Measurements from ENCODE around the gene BCO2. TPM values are rescaled to one million over a fixed set of nuclear protein-coding genes. Genes with fewer than 3 reads are reported as not detected.
A peak's percentile ranks its signal among the peaks of the same experiment; 100 is the strongest.

The BCO2 gene, protein sequence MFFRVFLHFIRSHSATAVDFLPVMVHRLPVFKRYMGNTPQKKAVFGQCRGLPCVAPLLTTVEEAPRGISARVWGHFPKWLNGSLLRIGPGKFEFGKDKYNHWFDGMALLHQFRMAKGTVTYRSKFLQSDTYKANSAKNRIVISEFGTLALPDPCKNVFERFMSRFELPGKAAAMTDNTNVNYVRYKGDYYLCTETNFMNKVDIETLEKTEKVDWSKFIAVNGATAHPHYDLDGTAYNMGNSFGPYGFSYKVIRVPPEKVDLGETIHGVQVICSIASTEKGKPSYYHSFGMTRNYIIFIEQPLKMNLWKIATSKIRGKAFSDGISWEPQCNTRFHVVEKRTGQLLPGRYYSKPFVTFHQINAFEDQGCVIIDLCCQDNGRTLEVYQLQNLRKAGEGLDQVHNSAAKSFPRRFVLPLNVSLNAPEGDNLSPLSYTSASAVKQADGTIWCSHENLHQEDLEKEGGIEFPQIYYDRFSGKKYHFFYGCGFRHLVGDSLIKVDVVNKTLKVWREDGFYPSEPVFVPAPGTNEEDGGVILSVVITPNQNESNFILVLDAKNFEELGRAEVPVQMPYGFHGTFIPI
- total RNA-seq (2013; cell fraction: nucleolus; rRNA removed) = 8.0 and 11.3 TPM in 2 replicates
- total RNA-seq (2014; rRNA removed) (0.51 and 0.54 TPM in 2 replicates), total RNA-seq (2014; rRNA removed; fragmentation: Illumina TruSeq; extraction: Trizol) (0.63 and 0.74 TPM in 2 replicates), total RNA-seq (2021) (0.51 and 0.56 TPM in 2 replicates), polyA plus RNA-seq (2011; rRNA removed) (1.0 and 2.4 TPM in 2 replicates), polyA plus RNA-seq (2014; fragmentation: Illumina TruSeq; extraction: Trizol) (0.13 and 0.62 TPM in 2 replicates), polyA plus RNA-seq (2014; fragmentation: Nextera tagmentation; extraction: Ambion mirVana) (under 1 TPM; 0.29 to 0.42 TPM), polyA plus RNA-seq (2014; rRNA removed) (0.77 and 1.7 TPM in 2 replicates), polyA plus RNA-seq (2016; fragmentation: Nextera tagmentation; extraction: Ambion mirVana) (under 1 TPM; 0.53 to 0.70 TPM), polyA minus RNA-seq (2011; rRNA and poly(A)+ RNA removed) (0.36 and 0.51 TPM in 2 replicates), Bru-seq, nascent RNA (percentile 36 among the genes with signal in this experiment), BruChase-seq, experiment 1, labeled RNA remaining after a 6-hour chase (percentile 65 among the genes with signal in this experiment), BruChase-seq, experiment 2, labeled RNA remaining after a 2-hour chase (percentile 58 among the genes with signal in this experiment)
- polyA plus RNA-seq (2011; ENCODE audit: low read depth) = 1.0 TPM
- 0.24 and 0.30 TPM in 2 replicates for polyA plus RNA-seq (2011; cell fraction: cytosol; rRNA removed)
- polyA plus RNA-seq (2011; cell fraction: nucleus; rRNA removed) = 2.5 TPM in 2 replicates
- polyA plus RNA-seq (2012) = 0.60 and 1.0 TPM in 2 replicates
- polyA minus RNA-seq (2011; cell fraction: cytosol; rRNA and poly(A)+ RNA removed) = not detected in 2 replicates
- 0.48 and 2.1 TPM in 2 replicates for polyA minus RNA-seq (2011; cell fraction: nucleus; rRNA and poly(A)+ RNA removed)
- long read RNA-seq, experiment 1, partial matches to known transcripts = 0 of 1 reads
- long read RNA-seq, experiment 1, other reads (novel, unspliced or antisense) = 1 of 1 reads
- long read RNA-seq, experiment 2, partial matches to known transcripts = 0 of 2 reads
- long read RNA-seq, experiment 2, other reads (novel, unspliced or antisense) = 2 of 2 reads

DNA sequence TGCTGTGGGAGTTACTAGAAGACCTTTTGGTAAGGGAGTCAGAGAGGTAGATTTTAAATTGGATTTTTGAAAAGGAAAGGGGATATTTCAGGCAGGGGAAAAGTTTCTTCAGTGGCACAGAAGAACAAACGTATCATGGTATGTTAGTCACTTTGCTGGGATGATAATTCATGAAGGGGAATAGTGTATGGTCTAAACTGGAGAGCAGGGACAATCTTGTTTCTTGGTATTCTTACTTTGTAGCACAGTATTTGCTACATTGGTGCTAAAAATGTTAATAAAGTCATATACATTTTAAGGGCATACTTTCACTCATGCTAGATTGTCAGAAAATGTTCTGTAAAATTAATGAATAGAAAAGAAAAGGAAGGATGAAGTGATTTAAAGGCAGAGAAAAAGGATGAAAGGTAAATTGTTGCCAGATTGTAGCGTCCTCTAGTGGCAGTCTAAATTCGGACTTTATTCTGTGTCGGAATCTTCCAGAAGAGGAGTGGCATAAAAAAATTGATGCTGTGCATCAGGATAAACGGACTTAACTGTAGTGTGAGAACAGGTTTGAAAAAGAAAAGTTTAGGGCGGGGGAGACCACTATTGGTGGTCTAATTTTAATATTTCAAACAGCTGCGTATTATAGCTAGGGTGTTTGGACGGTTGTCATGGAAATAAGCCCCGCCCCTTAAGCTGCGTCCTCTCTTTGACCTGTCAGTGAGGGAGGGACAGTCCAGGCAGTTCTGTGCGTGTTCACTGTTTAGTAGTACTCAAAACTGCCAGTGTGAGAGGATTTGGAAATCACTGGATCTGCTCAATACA lies at the start of gene BCO2:
Gene BCO2 (plus strand): TSS at position 724 of the 810 bp plus-strand sequence. CDS start 90 bp downstream, outside the sequence.
- Histone ChIP-seq H3K36me3 (ENCODE audit: control insufficient read depth in 2 of 2, insufficient read depth in 2 of 2, low read length in 1 of 2) (no peaks in the 10 kb centered on the region), H3K4me2 (ENCODE audit: control insufficient read depth, insufficient read depth) (peak within 1 kb of the TSS; percentile 21; the same call in 1 of the 2 replicates), H4K20me1 (ENCODE audit: control insufficient read depth, insufficient read depth) (no peaks in the 10 kb centered on the region), H3K4me3 (no peak within 1 kb of the TSS), H2AFZ (ENCODE audit: control insufficient read depth, low read depth, low read length) (no peak within 1 kb of the TSS; the same call in 1 of the 2 replicates), H3K9ac (ENCODE audit: control insufficient read depth, insufficient read depth, low read length) (no peak within 1 kb of the TSS), H3K4me1 (ENCODE audit: control insufficient read depth, insufficient read depth, low read length) (peaks cover 8% of the 10 kb centered on the region), H3K27me3 (replicated peaks in 1 of 2; ENCODE audit: control insufficient read depth in 2 of 2, insufficient read depth in 2 of 2, low read length in 1 of 2) (no peaks in the 10 kb centered on the region), H3K79me2 (ENCODE audit: control insufficient read depth, insufficient read depth, low read length) (no peaks in the 10 kb centered on the region), H3K27ac (ENCODE audit: control insufficient read depth, insufficient read depth) (no peak within 1 kb of the TSS), H3K9me3 (replicated peaks; ENCODE audit: control insufficient read depth, insufficient read depth, low read length) (no peaks in the 10 kb centered on the region)
- ATAC-seq (peak; percentile 76), DNase-seq (ENCODE audit: low read depth, low spot score) (no peak), FAIRE-seq (no peak)
- ChIA-PET POLR2A (no interaction called here), RAD21 (ENCODE audit: unreplicated experiment) (interaction anchor here (0.7 to 1.1 kb wide), 3 partner anchors 62 to 248 kb away, joined by 3 to 7 read pairs (median 6); no protein-coding TSS in a partner anchor), SMC1A (ENCODE audit: uncharacterized antibody, unreplicated experiment) (interaction anchor here (0.8 to 1.4 kb wide), 2 partner anchors 65 to 241 kb away, joined by 3 to 4 read pairs; no protein-coding TSS in a partner anchor), CTCF (interaction anchor here (0.6 to 3.2 kb wide), 12 partner anchors 15 to 244 kb away, joined by 3 to 24 read pairs (median 4); no protein-coding TSS in a partner anchor)
- no TSS peak for BruUV-seq (replicated peaks)
- in situ Hi-C loops (cut with MboI) = no loop called here
- WGBS (ENCODE audit: insufficient coverage, insufficient replicate concordance, low lambda C conversion rate, missing lambda C conversion rate) = 7% methylated on average over 11 of the region's 11 CpGs
- intact Hi-C loops (cut with micrococcal nuclease; ENCODE audit: unreplicated experiment) = loop anchor here (5.0 to 10.0 kb wide), 3 partner anchors 63 to 240 kb away; partner anchors contain the start of gene DIXDC1
- TF ChIP-seq BMI1 (IDR thresholded peaks at IDR 0.05; ENCODE audit: borderline replicate concordance) (peak; percentile 53; the same call in 1 of the 2 replicates), ZSCAN29 (IDR thresholded peaks at IDR 0.05) (no peak), MXI1 (IDR thresholded peaks at IDR 0.05; ENCODE audit: low read depth, low read length) (no peak), SMC3 (IDR thresholded peaks at IDR 0.05; ENCODE audit: borderline replicate concordance, low read length) (peak; percentile 49; the same call in 1 of the 2 replicates), RAD21 (IDR thresholded peaks at IDR 0.05; ENCODE audit: insufficient read depth, low read depth, low read length) (peak; percentile 58), TCF12 (IDR thresholded peaks at IDR 0.05; ENCODE audit: low read depth, low read length) (0 out of 2 replicates have a peak, but pooled peaks have one; percentile 24)
- TF ChIP-seq, protein P1, sequence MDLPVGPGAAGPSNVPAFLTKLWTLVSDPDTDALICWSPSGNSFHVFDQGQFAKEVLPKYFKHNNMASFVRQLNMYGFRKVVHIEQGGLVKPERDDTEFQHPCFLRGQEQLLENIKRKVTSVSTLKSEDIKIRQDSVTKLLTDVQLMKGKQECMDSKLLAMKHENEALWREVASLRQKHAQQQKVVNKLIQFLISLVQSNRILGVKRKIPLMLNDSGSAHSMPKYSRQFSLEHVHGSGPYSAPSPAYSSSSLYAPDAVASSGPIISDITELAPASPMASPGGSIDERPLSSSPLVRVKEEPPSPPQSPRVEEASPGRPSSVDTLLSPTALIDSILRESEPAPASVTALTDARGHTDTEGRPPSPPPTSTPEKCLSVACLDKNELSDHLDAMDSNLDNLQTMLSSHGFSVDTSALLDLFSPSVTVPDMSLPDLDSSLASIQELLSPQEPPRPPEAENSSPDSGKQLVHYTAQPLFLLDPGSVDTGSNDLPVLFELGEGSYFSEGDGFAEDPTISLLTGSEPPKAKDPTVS (IDR thresholded peaks at IDR 0.05; ENCODE audit: low read depth, low read length) = 0 out of 2 replicates have a peak, but pooled peaks have one; percentile 68
- TF ChIP-seq, protein P2, sequence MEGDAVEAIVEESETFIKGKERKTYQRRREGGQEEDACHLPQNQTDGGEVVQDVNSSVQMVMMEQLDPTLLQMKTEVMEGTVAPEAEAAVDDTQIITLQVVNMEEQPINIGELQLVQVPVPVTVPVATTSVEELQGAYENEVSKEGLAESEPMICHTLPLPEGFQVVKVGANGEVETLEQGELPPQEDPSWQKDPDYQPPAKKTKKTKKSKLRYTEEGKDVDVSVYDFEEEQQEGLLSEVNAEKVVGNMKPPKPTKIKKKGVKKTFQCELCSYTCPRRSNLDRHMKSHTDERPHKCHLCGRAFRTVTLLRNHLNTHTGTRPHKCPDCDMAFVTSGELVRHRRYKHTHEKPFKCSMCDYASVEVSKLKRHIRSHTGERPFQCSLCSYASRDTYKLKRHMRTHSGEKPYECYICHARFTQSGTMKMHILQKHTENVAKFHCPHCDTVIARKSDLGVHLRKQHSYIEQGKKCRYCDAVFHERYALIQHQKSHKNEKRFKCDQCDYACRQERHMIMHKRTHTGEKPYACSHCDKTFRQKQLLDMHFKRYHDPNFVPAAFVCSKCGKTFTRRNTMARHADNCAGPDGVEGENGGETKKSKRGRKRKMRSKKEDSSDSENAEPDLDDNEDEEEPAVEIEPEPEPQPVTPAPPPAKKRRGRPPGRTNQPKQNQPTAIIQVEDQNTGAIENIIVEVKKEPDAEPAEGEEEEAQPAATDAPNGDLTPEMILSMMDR (IDR thresholded peaks at IDR 0.05 in 2 of 3, conservative IDR thresholded peaks at IDR 0.05 in 1 of 3; ENCODE audit: control insufficient read depth in 2 of 3, extremely low read depth in 1 of 3, insufficient read depth in 1 of 3, low read depth in 3 of 3, low read length in 3 of 3) = peak; percentile 58 to 88 (median 64); a peak in 5 of 6 replicates

Data from GM12878 (cell line).